ENCODE data around the gene TRUB1.

The TRUB1 gene

GRCh38 chr10:114915294-114915693 is 22.7 kb upstream of the TRUB1 start:
- no peak for TF ChIP-seq CTCF (conservative IDR thresholded peaks at IDR 0.05)
- H3K27ac ChIP-seq = no peak overlapping the region

- no peak overlapping the region for H3K27ac ChIP-seq
Measured at GRCh38 chr10:114916653-114917052, 21.3 kb upstream of the TRUB1 start.

GRCh38 chr10:114917459-114917858 is 20.5 kb upstream of the TRUB1 start:
- H3K27ac ChIP-seq = no peak overlapping the region
- no peak for TF ChIP-seq CTCF (conservative IDR thresholded peaks at IDR 0.05)

More at GRCh38 chr10:114916653-114917052, 21.3 kb upstream of the TRUB1 start:
- TF ChIP-seq CTCF (conservative IDR thresholded peaks at IDR 0.05) = no peak

GRCh38 chr10:114917927-114918672 is 19.9 kb upstream of the TRUB1 start:
- no peak overlapping the region for H3K27ac ChIP-seq
- TF ChIP-seq CTCF (conservative IDR thresholded peaks at IDR 0.05) = no peak

GRCh38 chr10:114920459-114920858 is 17.5 kb upstream of the TRUB1 start:
- TF ChIP-seq CTCF (conservative IDR thresholded peaks at IDR 0.05) = no peak
- no peak overlapping the region for H3K27ac ChIP-seq

- no peak overlapping the region for H3K27ac ChIP-seq
- no peak for TF ChIP-seq CTCF (conservative IDR thresholded peaks at IDR 0.05)
Measured at GRCh38 chr10:114922003-114922402, 16.0 kb upstream of the TRUB1 start.

- TF ChIP-seq CTCF (conservative IDR thresholded peaks at IDR 0.05) = no peak
- no peak overlapping the region for H3K27ac ChIP-seq
Measured at GRCh38 chr10:114923551-114923950, 14.4 kb upstream of the TRUB1 start.

All from VCaP (cell line).